ENCODE measurements around the gene CCDC85B. TPM values are rescaled to one million over a fixed set of nuclear protein-coding genes. Genes with fewer than 3 reads are reported as not detected.

Gene CCDC85B
- total RNA-seq, 1 donor from 2014 or later, result 12.8 TPM

GRCh38 chr11:65870307-65870658, 20.2 kb upstream of the CCDC85B start:
- Mint-ChIP-seq H3K4me3 (peak overlapping the region; percentile 84), H3K27ac (no peak overlapping the region), H3K27me3 (ENCODE audit: low read depth) (no peaks in the 10 kb centered on the region), H3K9me3 (no peaks in the 10 kb centered on the region), H3K4me1 (peaks cover 20% of the 10 kb centered on the region), H3K36me3 (peaks cover 13% of the 10 kb centered on the region)
- no peak for TF ChIP-seq CTCF (IDR thresholded peaks at IDR 0.05; ENCODE audit: unreplicated experiment)
- no peak for DNase-seq (ENCODE audit: low spot score in 2 of 2, unreplicated experiment in 2 of 2)

- Mint-ChIP-seq H3K27ac (peak overlapping the region; percentile 92), H3K4me1 (peaks cover 20% of the 10 kb centered on the region)
Measured at GRCh38 chr11:65870706-65871681, 19.5 kb upstream of the CCDC85B start.

GRCh38 chr11:65871811-65872548, 18.5 kb upstream of the CCDC85B start:
- no peaks in the 10 kb centered on the region for H3K27me3 Mint-ChIP-seq (ENCODE audit: low read depth)
- peaks cover 20% of the 10 kb centered on the region for H3K4me1 Mint-ChIP-seq
- peak overlapping the region; percentile 92 for H3K27ac Mint-ChIP-seq
- no peak for DNase-seq (ENCODE audit: low spot score in 2 of 2, unreplicated experiment in 2 of 2)
- peak overlapping the region; percentile 84 for H3K4me3 Mint-ChIP-seq
- TF ChIP-seq CTCF (IDR thresholded peaks at IDR 0.05; ENCODE audit: unreplicated experiment), result no peak
- H3K36me3 Mint-ChIP-seq, result peaks cover 13% of the 10 kb centered on the region
- no peaks in the 10 kb centered on the region for H3K9me3 Mint-ChIP-seq

More at GRCh38 chr11:65870706-65871681, 19.5 kb upstream of the CCDC85B start:
- DNase-seq (ENCODE audit: low spot score in 2 of 2, unreplicated experiment in 2 of 2), result no peak
- H3K27me3 Mint-ChIP-seq (ENCODE audit: low read depth), result no peaks in the 10 kb centered on the region
- H3K4me3 Mint-ChIP-seq, result peak overlapping the region; percentile 84
- TF ChIP-seq CTCF (IDR thresholded peaks at IDR 0.05; ENCODE audit: unreplicated experiment), result no peak
- peaks cover 13% of the 10 kb centered on the region for H3K36me3 Mint-ChIP-seq
- no peaks in the 10 kb centered on the region for H3K9me3 Mint-ChIP-seq

GRCh38 chr11:65872586-65873317, 17.7 kb upstream of the CCDC85B start, which contains the start of gene EFEMP2:
TSS of gene EFEMP2 (minus strand) at chr11:65872800. CDS start at chr11:65872354, 446 bp downstream.
- H3K36me3 Mint-ChIP-seq, result peaks cover 6% of the 10 kb centered on the region
- no peaks in the 10 kb centered on the region for H3K27me3 Mint-ChIP-seq (ENCODE audit: low read depth)
- H3K4me3 Mint-ChIP-seq, result peak within 1 kb of the TSS; percentile 96
- TF ChIP-seq CTCF (IDR thresholded peaks at IDR 0.05; ENCODE audit: unreplicated experiment), result no peak
- H3K9me3 Mint-ChIP-seq, result no peaks in the 10 kb centered on the region
- H3K4me1 Mint-ChIP-seq, result peaks cover 20% of the 10 kb centered on the region
- peak within 1 kb of the TSS; percentile 97 for H3K27ac Mint-ChIP-seq
- peak; percentile 64 to 75 for DNase-seq (ENCODE audit: low spot score in 2 of 2, unreplicated experiment in 2 of 2)

All from mesothelial cell of epicardium (in vitro differentiated cells).